Subcutaneous adipose tissue (tissue), 4 donors: Measurements from ENCODE around the gene OR2AG1. TPM values are rescaled to one million over a fixed set of nuclear protein-coding genes. Genes with fewer than 3 reads are reported as not detected.

Experiments used
- total RNA-seq, 4 donors: library from RNA; depleted of rRNA; stranded (reverse); fragments of >200 nt; gene quantifications; one replicate each; pipeline ENCODE4 v1.1.0, GENCODE V29; 2016
- TF ChIP-seq, protein P1 (sequence below): fragments of 450-650 bp; IDR thresholded peaks from one replicate; pipeline ENCODE4 v1.5.1; 2016; ENCODE audit warnings: low read depth, mild to moderate bottlenecking, control low read depth, antibody characterized with exemption, moderate library complexity

The OR2AG1 gene
- total RNA-seq, 4 donors from 2014 or later = not detected

DNA sequence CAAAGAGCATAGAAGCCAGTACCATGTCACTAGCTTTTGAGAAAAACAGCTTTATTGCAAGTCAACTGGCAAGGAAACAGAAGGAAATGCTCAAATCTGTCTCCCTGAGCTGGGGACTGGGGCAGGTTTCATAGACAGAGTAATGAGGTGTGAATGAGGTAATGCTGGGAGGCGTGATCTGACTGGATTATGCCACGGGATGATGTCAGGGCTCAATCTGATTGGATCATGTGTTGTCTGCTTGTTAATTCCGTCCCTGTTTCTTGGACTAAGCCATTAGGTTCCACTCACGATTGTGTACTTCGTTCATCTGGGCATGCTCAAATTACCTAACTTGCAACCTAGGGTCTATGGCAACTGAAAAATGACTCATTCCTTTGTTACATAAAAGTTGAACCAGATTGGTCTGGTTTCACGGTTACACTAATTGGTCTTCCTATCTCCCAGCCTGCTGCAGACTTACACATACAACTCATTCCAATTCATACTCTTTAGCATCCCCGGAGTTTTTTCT, 42.5 kb downstream of the OR2AG1 start:
- TF ChIP-seq, protein P1, sequence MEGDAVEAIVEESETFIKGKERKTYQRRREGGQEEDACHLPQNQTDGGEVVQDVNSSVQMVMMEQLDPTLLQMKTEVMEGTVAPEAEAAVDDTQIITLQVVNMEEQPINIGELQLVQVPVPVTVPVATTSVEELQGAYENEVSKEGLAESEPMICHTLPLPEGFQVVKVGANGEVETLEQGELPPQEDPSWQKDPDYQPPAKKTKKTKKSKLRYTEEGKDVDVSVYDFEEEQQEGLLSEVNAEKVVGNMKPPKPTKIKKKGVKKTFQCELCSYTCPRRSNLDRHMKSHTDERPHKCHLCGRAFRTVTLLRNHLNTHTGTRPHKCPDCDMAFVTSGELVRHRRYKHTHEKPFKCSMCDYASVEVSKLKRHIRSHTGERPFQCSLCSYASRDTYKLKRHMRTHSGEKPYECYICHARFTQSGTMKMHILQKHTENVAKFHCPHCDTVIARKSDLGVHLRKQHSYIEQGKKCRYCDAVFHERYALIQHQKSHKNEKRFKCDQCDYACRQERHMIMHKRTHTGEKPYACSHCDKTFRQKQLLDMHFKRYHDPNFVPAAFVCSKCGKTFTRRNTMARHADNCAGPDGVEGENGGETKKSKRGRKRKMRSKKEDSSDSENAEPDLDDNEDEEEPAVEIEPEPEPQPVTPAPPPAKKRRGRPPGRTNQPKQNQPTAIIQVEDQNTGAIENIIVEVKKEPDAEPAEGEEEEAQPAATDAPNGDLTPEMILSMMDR = no peak

- TF ChIP-seq, protein P1 = no peak
Observed at GRCh38 chr11:6828103-6828502, 45.3 kb downstream of the OR2AG1 start.

DNA sequence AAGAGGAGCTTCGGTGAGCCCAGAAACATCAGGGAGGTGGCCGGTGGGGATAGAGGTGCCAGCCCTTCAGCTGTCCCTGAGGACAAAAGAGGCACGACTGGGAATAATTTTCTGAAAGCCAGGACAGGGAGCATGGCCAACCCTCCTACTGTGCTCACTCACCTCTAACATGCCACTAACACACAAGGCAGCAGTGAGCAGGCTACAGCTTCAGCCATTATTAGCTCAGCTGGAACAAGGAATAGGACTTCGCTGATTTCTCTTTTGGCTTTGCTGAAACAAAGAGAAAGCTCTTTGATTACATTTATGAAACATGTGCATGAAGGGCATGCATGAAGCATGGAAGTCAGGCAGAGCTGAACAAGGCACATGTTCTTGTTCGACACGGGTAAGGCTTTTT, 50.5 kb downstream of the OR2AG1 start:
- TF ChIP-seq, protein P1 = no peak

DNA sequence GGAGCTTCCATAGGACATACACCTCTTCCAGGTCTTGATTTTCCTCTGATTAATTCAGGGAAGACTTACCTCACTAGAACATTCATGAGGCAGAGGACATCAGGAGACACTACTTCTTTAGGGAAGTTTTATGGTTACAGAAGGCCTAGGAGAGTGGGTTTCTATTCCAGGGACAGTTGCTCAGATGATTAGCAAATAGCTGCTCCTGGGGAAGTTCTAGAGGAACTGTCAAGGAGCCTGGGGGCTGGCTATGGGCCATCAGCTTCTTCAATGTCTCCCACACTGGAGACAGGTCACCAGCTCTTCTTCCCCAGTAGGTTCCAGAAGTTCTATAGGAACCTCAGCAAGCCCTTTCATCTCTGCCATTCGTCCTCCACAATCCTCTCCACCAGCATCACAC, 51.2 kb downstream of the OR2AG1 start:
- TF ChIP-seq, protein P1 = no peak

Other genes with a start within 250 kb of the OR2AG1 start
- 10 to 100 TPM in 2 of 4 donors, 1 to 10 TPM in 2; 8.8 to 15.4 (median 9.8) TPM for gene RRP8, start 179.4 kb upstream of the OR2AG1 start, total RNA-seq
- 100 to 1,000 TPM; 105 to 157 (median 119) TPM for gene ILK, start 179.2 kb upstream of the OR2AG1 start, total RNA-seq
- gene TAF10, start 170.8 kb upstream of the OR2AG1 start, total RNA-seq = 10 to 100 TPM; 38.2 to 55.6 (median 40.3) TPM
- gene TPP1, start 163.6 kb upstream of the OR2AG1 start, total RNA-seq = 100 to 1,000 TPM in 1 of 4 donors, 10 to 100 TPM in 3; 44.8 to 178 (median 93.7) TPM
- 10 to 100 TPM in 3 of 4 donors, 1 to 10 TPM in 1; 7.0 to 23.7 (median 10.7) TPM for gene DCHS1, start 127.2 kb upstream of the OR2AG1 start, total RNA-seq
- 10 to 100 TPM; 12.8 to 22.0 (median 15.0) TPM for gene MRPL17, start 99.7 kb upstream of the OR2AG1 start, total RNA-seq
- under 1 TPM in 2 of 4 donors, not detected in 2; 0.17 to 0.33 TPM for gene OR2AG2, start 11.0 kb upstream of the OR2AG1 start, total RNA-seq
- under 1 TPM in 3 of 4 donors, not detected in 1; 0.22 to 0.34 (median 0.33) TPM for gene OR6A2, start 16.7 kb downstream of the OR2AG1 start, total RNA-seq
- not detected for gene OR10A5, start 62.7 kb downstream of the OR2AG1 start, total RNA-seq
- gene OR10A2, start 80.0 kb downstream of the OR2AG1 start, total RNA-seq = not detected
- gene OR10A4, start 93.6 kb downstream of the OR2AG1 start, total RNA-seq = not detected
- gene OR2D2, start 109.5 kb downstream of the OR2AG1 start, total RNA-seq = not detected
- gene OR2D3, start 138.0 kb downstream of the OR2AG1 start, total RNA-seq = not detected
- 1 to 10 TPM in 1 of 4 donors, under 1 TPM in 2, not detected in 1; 0.65 to 1.7 (median 0.66) TPM for gene ZNF215, start 143.4 kb downstream of the OR2AG1 start, total RNA-seq
- 1 to 10 TPM in 3 of 4 donors, under 1 TPM in 1; 0.57 to 2.0 (median 1.3) TPM for gene ZNF214, start 237.3 kb downstream of the OR2AG1 start, total RNA-seq
- gene NLRP14, start 237.5 kb downstream of the OR2AG1 start, total RNA-seq = under 1 TPM in 1 of 4 donors, not detected in 3; 0.19 TPM